SK-N-SH treated with all-trans-retinoic acid at 6 μM for 48 hours (cell line): Measurements from ENCODE around the gene ZC3H7B.

Source experiments
- ATAC-seq: fragments of 200-7000 bp; cut with Tn5 transposase; 3 replicates; pipeline ENCODE4 v1.9.1; 2020; ENCODE audit warnings: mild to moderate bottlenecking, moderate library complexity
- ARNTL ChIP-seq: fragments of 450-650 bp; formaldehyde crosslinking; IDR thresholded peaks from 2 replicates; pipeline ENCODE4 v1.5.0; 2020; ENCODE audit warnings: low read depth, mild to moderate bottlenecking, moderate library complexity, borderline replicate concordance
- BACH2 ChIP-seq: fragments of 250-450 bp; sonication (Bioruptor Pico); IDR thresholded peaks from 2 replicates; pipeline ENCODE4 v1.9.0; 2021; ENCODE audit warnings: mild to moderate bottlenecking, borderline replicate concordance
- CREB5 ChIP-seq: fragments of 250-450 bp; sonication (Bioruptor Pico); IDR thresholded peaks from 2 replicates; pipeline ENCODE4 v1.5.1; 2020; ENCODE audit warnings: low read depth, mild to moderate bottlenecking, moderate library complexity
- CSDC2 ChIP-seq: fragments of 250-450 bp; sonication (Bioruptor Pico); IDR thresholded peaks from 2 replicates; pipeline ENCODE4 v1.5.0; 2020; ENCODE audit warnings: mild to moderate bottlenecking, moderate library complexity
- CSRNP3 ChIP-seq: fragments of 250-450 bp; sonication (Bioruptor Pico); IDR thresholded peaks from 2 replicates; pipeline ENCODE4 v1.5.1; 2021; ENCODE audit warnings: mild to moderate bottlenecking, moderate library complexity
- ESRRG ChIP-seq: fragments of 250-450 bp; sonication (Bioruptor Pico); IDR thresholded peaks from 2 replicates; pipeline ENCODE4 v1.6.1; 2021; ENCODE audit warnings: mild to moderate bottlenecking
- GLIS3 ChIP-seq: fragments of 250-450 bp; sonication (Bioruptor Pico); IDR thresholded peaks from 2 replicates; pipeline ENCODE4 v1.5.0; 2020; ENCODE audit warnings: mild to moderate bottlenecking, moderate library complexity
- ISL1 ChIP-seq: fragments of 250-450 bp; sonication (Bioruptor Pico); IDR thresholded peaks from 2 replicates; pipeline ENCODE4 v2.1.2; 2022; ENCODE audit warnings: mild to moderate bottlenecking, moderate library complexity
- OSR1 ChIP-seq: fragments of 250-450 bp; sonication (Bioruptor Pico); IDR thresholded peaks from 2 replicates; pipeline ENCODE4 v1.8.0; 2022; ENCODE audit warnings: moderate library complexity, mild to moderate bottlenecking, inconsistent platforms
- PATZ1 ChIP-seq: fragments of 250-450 bp; sonication (Bioruptor Pico); IDR thresholded peaks from 2 replicates; pipeline ENCODE4 v1.8.0; 2020; ENCODE audit warnings: mild to moderate bottlenecking, moderate library complexity, borderline replicate concordance
- POU6F1 ChIP-seq: fragments of 250-450 bp; sonication (Bioruptor Pico); IDR thresholded peaks from 2 replicates; pipeline ENCODE4 v1.8.0; 2021; ENCODE audit warnings: low read depth, mild to moderate bottlenecking, moderate library complexity, borderline replicate concordance
- PPARA ChIP-seq: fragments of 250-450 bp; sonication (Bioruptor Pico); IDR thresholded peaks from 2 replicates; pipeline ENCODE4 v1.5.0; 2020; ENCODE audit warnings: mild to moderate bottlenecking, borderline replicate concordance
- RARB ChIP-seq: fragments of 250-450 bp; sonication (Bioruptor Pico); IDR thresholded peaks from 2 replicates; pipeline ENCODE4 v1.8.0; 2021; ENCODE audit warnings: mild to moderate bottlenecking, moderate library complexity
- SNAI2 ChIP-seq: fragments of 250-450 bp; sonication (Bioruptor Pico); IDR thresholded peaks from 2 replicates; pipeline ENCODE4 v1.5.0; 2020; ENCODE audit warnings: mild to moderate bottlenecking, moderate library complexity
- TCF4 ChIP-seq: fragments of 250-450 bp; sonication (Bioruptor Pico); IDR thresholded peaks from 2 replicates; pipeline ENCODE4 v1.8.0; 2021; ENCODE audit warnings: mild to moderate bottlenecking, moderate library complexity, borderline replicate concordance
- TOX ChIP-seq: fragments of 250-450 bp; sonication (Bioruptor Pico); IDR thresholded peaks from 2 replicates; pipeline ENCODE4 v1.8.0; 2021; ENCODE audit warnings: mild to moderate bottlenecking, moderate library complexity, borderline replicate concordance
- TSHZ2 ChIP-seq: fragments of 250-450 bp; sonication (Bioruptor Pico); IDR thresholded peaks from 2 replicates; pipeline ENCODE4 v1.5.0; 2020; ENCODE audit warnings: mild to moderate bottlenecking, moderate library complexity
- ZC3H10 ChIP-seq: fragments of 250-450 bp; sonication (Bioruptor Pico); IDR thresholded peaks from 2 replicates; pipeline ENCODE4 v1.5.1; 2021; ENCODE audit warnings: mild to moderate bottlenecking, moderate library complexity
- ZFP3 ChIP-seq: fragments of 250-450 bp; sonication (Bioruptor Pico); IDR thresholded peaks from 2 replicates; pipeline ENCODE4 v1.5.0; 2020; ENCODE audit warnings: mild to moderate bottlenecking, moderate library complexity
- ZFP30 ChIP-seq: fragments of 450-650 bp; formaldehyde crosslinking; IDR thresholded peaks from 2 replicates; pipeline ENCODE4 v1.5.0; 2022; ENCODE audit warnings: mild to moderate bottlenecking, moderate library complexity
- ZNF565 ChIP-seq: fragments of 450-650 bp; formaldehyde crosslinking; conservative IDR thresholded peaks from 2 replicates; pipeline ENCODE4 v1.5.0; 2020; ENCODE audit warnings: low read depth, mild to moderate bottlenecking, moderate library complexity
- ZNF8 ChIP-seq: fragments of 450-650 bp; formaldehyde crosslinking; IDR thresholded peaks from 2 replicates; pipeline ENCODE4 v1.5.0; 2020; ENCODE audit warnings: mild to moderate bottlenecking, moderate library complexity

Gene ZC3H7B

GRCh38 chr22:41361716-41362310, 60.5 kb downstream of the ZC3H7B start:
- TF ChIP-seq BACH2 (CRISPR knock-in tag) = no peak
- no peak for ATAC-seq

GRCh38 chr22:41362615-41363014, 61.3 kb downstream of the ZC3H7B start:
- TF ChIP-seq ARNTL (CRISPR knock-in tag) (no peak), CREB5 (CRISPR knock-in tag) (no peak), CSRNP3 (CRISPR knock-in tag) (no peak), ZNF8 (CRISPR knock-in tag) (no peak), TSHZ2 (CRISPR knock-in tag) (no peak), PATZ1 (CRISPR knock-in tag) (no peak), ESRRG (CRISPR knock-in tag) (no peak), PPARA (no peak), ISL1 (CRISPR knock-in tag) (no peak), GLIS3 (no peak)
- no peak for ATAC-seq

- TF ChIP-seq PPARA (no peak), ESRRG (CRISPR knock-in tag) (no peak), ARNTL (CRISPR knock-in tag) (no peak), RARB (CRISPR knock-in tag) (no peak), GLIS3 (no peak)
- ATAC-seq = no peak
These were observed 62.9 kb downstream of the ZC3H7B start for GRCh38 chr22:41364233-41364632.

- ATAC-seq = no peak
- no peak for TF ChIP-seq ZNF565 (CRISPR knock-in tag)
- no peak for TF ChIP-seq POU6F1 (CRISPR knock-in tag)
- TF ChIP-seq TOX = no peak
- no peak for TF ChIP-seq CSDC2 (CRISPR knock-in tag)
- TF ChIP-seq ZNF8 (CRISPR knock-in tag) = no peak
- TF ChIP-seq ZFP30 (CRISPR knock-in tag) = no peak
- no peak for TF ChIP-seq TCF4
- TF ChIP-seq OSR1 (CRISPR knock-in tag) = no peak
- TF ChIP-seq GLIS3 = no peak
- TF ChIP-seq ESRRG (CRISPR knock-in tag) = no peak
- TF ChIP-seq ZFP3 (CRISPR knock-in tag) = no peak
- TF ChIP-seq CSRNP3 (CRISPR knock-in tag) = no peak
- no peak for TF ChIP-seq ZC3H10 (CRISPR knock-in tag)
- TF ChIP-seq CREB5 (CRISPR knock-in tag) = no peak
- TF ChIP-seq SNAI2 (CRISPR knock-in tag) = no peak
- no peak for TF ChIP-seq ARNTL (CRISPR knock-in tag)
- TF ChIP-seq PPARA = no peak
These were observed 63.6 kb downstream of the ZC3H7B start for GRCh38 chr22:41364955-41365354.
